Measurements from ENCODE around the gene MFSD8.
"Not testable (repeated sequence)": the region's sequence is repeated elsewhere in the genome, so short reads cannot be mapped to it uniquely, and the experiment has no call there.

The MFSD8 gene, protein sequence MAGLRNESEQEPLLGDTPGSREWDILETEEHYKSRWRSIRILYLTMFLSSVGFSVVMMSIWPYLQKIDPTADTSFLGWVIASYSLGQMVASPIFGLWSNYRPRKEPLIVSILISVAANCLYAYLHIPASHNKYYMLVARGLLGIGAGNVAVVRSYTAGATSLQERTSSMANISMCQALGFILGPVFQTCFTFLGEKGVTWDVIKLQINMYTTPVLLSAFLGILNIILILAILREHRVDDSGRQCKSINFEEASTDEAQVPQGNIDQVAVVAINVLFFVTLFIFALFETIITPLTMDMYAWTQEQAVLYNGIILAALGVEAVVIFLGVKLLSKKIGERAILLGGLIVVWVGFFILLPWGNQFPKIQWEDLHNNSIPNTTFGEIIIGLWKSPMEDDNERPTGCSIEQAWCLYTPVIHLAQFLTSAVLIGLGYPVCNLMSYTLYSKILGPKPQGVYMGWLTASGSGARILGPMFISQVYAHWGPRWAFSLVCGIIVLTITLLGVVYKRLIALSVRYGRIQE

DNA sequence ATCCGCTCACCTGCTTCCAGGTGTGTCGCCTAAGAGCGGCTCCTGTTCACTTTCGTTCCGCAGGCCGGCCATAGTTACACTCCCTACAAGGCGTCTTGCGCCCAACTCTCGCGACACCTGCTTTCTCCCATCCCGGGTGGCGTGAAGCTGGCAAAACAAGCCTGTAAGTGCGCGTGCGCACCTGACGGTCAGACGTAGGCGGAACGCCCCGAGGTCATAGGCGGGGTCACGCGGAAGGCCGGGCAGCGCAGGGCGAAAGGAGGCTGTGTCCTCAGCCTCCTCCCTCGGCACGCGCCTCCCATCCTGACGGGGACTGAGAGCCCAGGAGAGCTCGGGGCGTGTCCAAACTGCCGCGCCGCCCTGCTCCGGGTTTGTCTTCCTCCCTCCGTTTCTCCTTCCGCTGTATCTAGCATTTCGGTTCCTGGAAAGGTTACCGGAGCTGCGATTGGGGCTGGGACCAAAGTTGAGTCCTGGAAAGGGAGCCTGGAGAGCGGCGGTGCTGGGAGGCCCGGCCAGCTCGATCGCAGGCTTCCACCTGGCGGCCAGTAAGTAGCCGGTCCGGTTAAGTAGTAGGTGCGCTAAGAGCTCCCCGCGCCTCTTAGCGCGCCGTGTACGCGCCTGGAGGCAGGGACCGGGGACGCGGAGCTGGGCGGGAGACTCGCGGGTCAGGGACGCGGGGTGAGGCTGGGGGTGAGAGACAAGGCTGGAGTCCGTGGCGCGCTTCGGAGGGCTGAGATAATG, at the start of gene MFSD8, which contains the start of gene ABHD18:
Gene MFSD8, minus strand, starts transcription at position 112 of the 741 bp plus-strand sequence. Its CDS starts 40 bp downstream, at position 72.
Gene ABHD18, plus strand, starts transcription at position 345 of the 741 bp plus-strand sequence. CDS start 17,550 bp downstream, outside the sequence.
- H3K4me3 ChIP-seq (ENCODE audit: low read depth, low read length), result peak within 1 kb of the TSS; percentile 76
- DNase-seq (ENCODE audit: low read depth), result peak; percentile 98
- TF ChIP-seq, protein P1, sequence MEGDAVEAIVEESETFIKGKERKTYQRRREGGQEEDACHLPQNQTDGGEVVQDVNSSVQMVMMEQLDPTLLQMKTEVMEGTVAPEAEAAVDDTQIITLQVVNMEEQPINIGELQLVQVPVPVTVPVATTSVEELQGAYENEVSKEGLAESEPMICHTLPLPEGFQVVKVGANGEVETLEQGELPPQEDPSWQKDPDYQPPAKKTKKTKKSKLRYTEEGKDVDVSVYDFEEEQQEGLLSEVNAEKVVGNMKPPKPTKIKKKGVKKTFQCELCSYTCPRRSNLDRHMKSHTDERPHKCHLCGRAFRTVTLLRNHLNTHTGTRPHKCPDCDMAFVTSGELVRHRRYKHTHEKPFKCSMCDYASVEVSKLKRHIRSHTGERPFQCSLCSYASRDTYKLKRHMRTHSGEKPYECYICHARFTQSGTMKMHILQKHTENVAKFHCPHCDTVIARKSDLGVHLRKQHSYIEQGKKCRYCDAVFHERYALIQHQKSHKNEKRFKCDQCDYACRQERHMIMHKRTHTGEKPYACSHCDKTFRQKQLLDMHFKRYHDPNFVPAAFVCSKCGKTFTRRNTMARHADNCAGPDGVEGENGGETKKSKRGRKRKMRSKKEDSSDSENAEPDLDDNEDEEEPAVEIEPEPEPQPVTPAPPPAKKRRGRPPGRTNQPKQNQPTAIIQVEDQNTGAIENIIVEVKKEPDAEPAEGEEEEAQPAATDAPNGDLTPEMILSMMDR (IDR thresholded peaks at IDR 0.05; ENCODE audit: low read depth, low read length), result peak; percentile 1
- TF ChIP-seq MYC (IDR thresholded peaks at IDR 0.05; ENCODE audit: low read depth, low read length), result peak; percentile 80
- TF ChIP-seq, protein P2, sequence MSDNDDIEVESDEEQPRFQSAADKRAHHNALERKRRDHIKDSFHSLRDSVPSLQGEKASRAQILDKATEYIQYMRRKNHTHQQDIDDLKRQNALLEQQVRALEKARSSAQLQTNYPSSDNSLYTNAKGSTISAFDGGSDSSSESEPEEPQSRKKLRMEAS (IDR thresholded peaks at IDR 0.05; ENCODE audit: low read depth, low read length), result peak; percentile 81
- peak; percentile 61 for TF ChIP-seq POLR2A (IDR thresholded peaks at IDR 0.05; ENCODE audit: extremely low read depth, insufficient read length)

DNA sequence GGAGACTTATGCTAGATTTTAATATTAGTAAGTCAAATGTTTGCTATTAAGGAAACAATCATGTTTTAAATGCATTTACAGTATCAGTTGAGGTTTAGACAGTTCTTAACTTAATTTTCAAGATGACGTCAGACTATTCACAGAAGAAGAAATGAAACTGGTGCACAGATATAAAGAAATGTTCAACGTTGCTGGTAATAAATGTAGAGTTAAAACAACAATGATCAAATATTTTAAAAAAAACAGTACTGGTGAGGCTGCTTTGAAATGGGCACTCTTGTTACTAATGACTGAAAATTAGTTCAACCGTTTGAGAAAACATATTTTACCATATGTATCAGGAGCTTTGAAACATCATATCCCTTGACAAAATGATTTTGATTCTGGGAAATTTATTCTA, 44.5 kb upstream of the MFSD8 start:
- no peak for TF ChIP-seq MYC (IDR thresholded peaks at IDR 0.05; ENCODE audit: low read depth, low read length)
- TF ChIP-seq, protein P1 (IDR thresholded peaks at IDR 0.05; ENCODE audit: low read depth, low read length), result no peak
- TF ChIP-seq, protein P2 (IDR thresholded peaks at IDR 0.05; ENCODE audit: low read depth, low read length), result no peak
- TF ChIP-seq POLR2A (IDR thresholded peaks at IDR 0.05; ENCODE audit: extremely low read depth, insufficient read length), result no peak
- H3K4me3 ChIP-seq (ENCODE audit: low read depth, low read length), result no peak overlapping the region
- no peak for DNase-seq (ENCODE audit: low read depth)

DNA sequence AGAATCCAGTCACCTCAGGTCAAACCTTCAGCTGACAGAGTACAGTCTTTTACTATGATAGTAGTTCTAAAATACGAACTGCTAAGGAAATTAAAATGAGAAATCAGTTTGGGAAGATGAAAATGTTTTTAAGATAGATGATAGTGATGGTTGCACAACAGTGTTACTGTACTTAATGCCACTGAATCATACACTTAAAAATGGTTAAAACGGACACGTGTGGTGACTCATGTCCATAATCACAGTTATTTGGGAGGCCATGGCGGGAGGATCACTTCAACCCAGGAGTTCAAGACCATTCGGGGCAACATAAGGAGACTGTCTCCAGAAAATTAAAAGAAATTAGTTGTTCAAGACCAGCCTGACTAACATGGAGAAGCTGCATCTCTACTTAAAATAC, 41.6 kb upstream of the MFSD8 start:
- TF ChIP-seq MYC (IDR thresholded peaks at IDR 0.05; ENCODE audit: low read depth, low read length), result no peak
- TF ChIP-seq, protein P1 (IDR thresholded peaks at IDR 0.05; ENCODE audit: low read depth, low read length), result no peak
- TF ChIP-seq POLR2A (IDR thresholded peaks at IDR 0.05; ENCODE audit: extremely low read depth, insufficient read length), result no peak
- TF ChIP-seq, protein P2 (IDR thresholded peaks at IDR 0.05; ENCODE audit: low read depth, low read length), result no peak
- no peak overlapping the region for H3K4me3 ChIP-seq (ENCODE audit: low read depth, low read length)
- DNase-seq (ENCODE audit: low read depth), result peak; percentile 12

DNA sequence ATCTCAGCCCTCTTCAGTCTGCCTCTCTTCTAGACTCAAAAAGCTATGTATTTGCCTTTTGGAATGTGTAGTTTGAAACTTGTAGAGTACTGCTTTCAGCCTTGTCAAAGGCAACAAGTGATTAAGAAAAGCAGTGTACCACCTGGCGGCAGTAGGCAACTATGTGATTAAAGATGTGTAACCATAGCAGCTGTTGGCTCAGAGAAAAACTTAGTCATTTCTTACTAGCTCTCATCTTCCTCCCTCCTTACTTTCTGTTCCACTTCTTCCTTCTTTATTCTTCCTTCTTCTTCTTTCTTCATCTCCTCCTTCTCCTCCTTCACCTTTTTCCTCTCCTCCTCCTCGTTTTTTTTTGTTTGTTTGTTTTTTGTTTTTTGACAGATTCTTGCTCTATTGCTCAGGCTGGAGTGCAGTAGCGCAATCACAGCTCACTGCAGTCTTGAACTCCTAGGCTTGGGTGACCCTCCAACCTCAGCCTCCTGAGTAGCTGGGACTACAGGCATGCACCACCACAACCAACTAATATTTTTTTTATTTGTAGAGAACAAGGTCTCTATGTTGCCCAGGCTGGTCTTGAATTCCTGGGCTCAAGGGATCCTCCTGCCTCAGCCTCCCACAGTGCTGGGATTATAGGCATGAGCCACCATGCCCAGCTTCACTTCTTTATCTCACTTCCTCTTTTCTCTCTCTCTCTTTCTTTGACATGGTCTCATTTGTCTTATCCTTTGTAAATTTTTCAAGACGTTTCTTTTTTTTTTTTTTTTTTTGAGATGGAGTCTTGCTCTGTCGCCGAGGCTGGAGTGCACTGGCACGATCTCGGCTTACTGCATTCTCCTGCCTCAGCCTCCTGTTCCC, 32.8 kb upstream of the MFSD8 start:
- no peak overlapping the region for H3K4me3 ChIP-seq (ENCODE audit: low read depth, low read length)
- TF ChIP-seq POLR2A (IDR thresholded peaks at IDR 0.05; ENCODE audit: extremely low read depth, insufficient read length) (no peak), MYC (IDR thresholded peaks at IDR 0.05; ENCODE audit: low read depth, low read length) (no peak)
- TF ChIP-seq, protein P2 (IDR thresholded peaks at IDR 0.05; ENCODE audit: low read depth, low read length), result no peak
- TF ChIP-seq, protein P1 (IDR thresholded peaks at IDR 0.05; ENCODE audit: low read depth, low read length), result no peak
- peak; percentile 9 for DNase-seq (ENCODE audit: low read depth)

DNA sequence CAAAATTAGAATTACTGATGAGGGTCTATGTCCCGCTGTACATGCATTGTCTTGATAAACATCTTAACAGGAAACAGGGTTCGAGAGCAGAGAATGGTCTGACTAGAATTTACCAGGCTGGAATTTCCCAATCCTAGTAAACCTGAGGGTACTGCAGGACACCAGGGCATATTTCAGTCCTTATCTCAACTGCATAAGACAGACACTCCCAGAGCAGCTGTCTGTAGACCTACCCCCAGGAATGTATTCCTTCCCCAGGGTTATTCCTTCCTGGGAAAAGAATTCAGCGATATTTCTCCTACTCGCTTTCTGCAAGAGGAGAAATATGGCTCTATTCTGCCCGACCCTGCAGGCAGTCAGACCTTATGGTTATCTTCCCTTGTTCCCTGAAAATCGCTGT, 31.5 kb upstream of the MFSD8 start:
- H3K4me3 ChIP-seq (ENCODE audit: low read depth, low read length); DNase-seq (ENCODE audit: low read depth): not testable (repeated sequence)
